HepG2 (cell line): Measurements from ENCODE around the gene MTSS2. TPM values are rescaled to one million over a fixed set of nuclear protein-coding genes. Genes with fewer than 3 reads are reported as not detected.
A peak's percentile ranks its signal among the peaks of the same experiment; 100 is the strongest.

Experiments
- AGO2 ChIP-seq: fragments of 200-400 bp; formaldehyde crosslinking; optimal IDR thresholded peaks from 2 replicates; pipeline ENCODE3; 2017; ENCODE audit warnings: mild to moderate bottlenecking, low read depth, low read length, moderate library complexity
- DZIP1 ChIP-seq: sonication (generic); formaldehyde crosslinking; IDR thresholded peaks from 2 replicates; pipeline ENCODE4 v1.5.0; 2020; ENCODE audit warnings: mild to moderate bottlenecking, missing genetic modification reagents
- EZH2 ChIP-seq: conservative IDR thresholded peaks from 2 replicates; pipeline ENCODE4 v1.6.1; 2012; ENCODE audit warnings: mild to moderate bottlenecking, low read depth, low read length, moderate library complexity
- FOSL1 ChIP-seq: sonication (generic); formaldehyde crosslinking; IDR thresholded peaks from 2 replicates; pipeline ENCODE4 v1.9.0; 2021; ENCODE audit warnings: missing genetic modification reagents, borderline replicate concordance
- HES4 ChIP-seq: sonication (generic); formaldehyde crosslinking; IDR thresholded peaks from 2 replicates; pipeline ENCODE4 v1.9.0; 2021; ENCODE audit warnings: mild to moderate bottlenecking, missing genetic modification reagents, borderline replicate concordance
- HOXA9 ChIP-seq: sonication (generic); formaldehyde crosslinking; IDR thresholded peaks from 2 replicates; pipeline ENCODE4 v1.8.1; 2022; ENCODE audit warnings: missing genetic modification reagents, mild to moderate bottlenecking, moderate library complexity, borderline replicate concordance
- MAFF ChIP-seq: IDR thresholded peaks from 2 replicates; pipeline ENCODE4 v1.6.1; 2011; ENCODE audit warnings: low read depth, low read length, improper control_type of control experiment
- MTA1 ChIP-seq: sonication (generic); formaldehyde crosslinking; IDR thresholded peaks from 2 replicates; pipeline ENCODE4 v1.4.0; 2020; ENCODE audit warnings: missing genetic modification reagents, mild to moderate bottlenecking, borderline replicate concordance
- MYC ChIP-seq: sonication (generic); formaldehyde crosslinking; IDR thresholded peaks from 2 replicates; pipeline ENCODE4 v1.9.0; 2021; ENCODE audit warnings: missing genetic modification reagents, borderline replicate concordance
- PRPF4 ChIP-seq: fragments of 200-400 bp; formaldehyde crosslinking; IDR thresholded peaks from 2 replicates; pipeline ENCODE4 v1.6.1; 2016; ENCODE audit warnings: low read length, low read depth; ENCODE audit not compliant: poor library complexity, severe bottlenecking
- SMAD1 ChIP-seq: sonication (generic); formaldehyde crosslinking; IDR thresholded peaks from 2 replicates; pipeline ENCODE4 v1.4.0; 2020; ENCODE audit warnings: missing genetic modification reagents, low read depth, mild to moderate bottlenecking, borderline replicate concordance
- SP4 ChIP-seq: sonication (generic); formaldehyde crosslinking; IDR thresholded peaks from 2 replicates; pipeline ENCODE4 v1.8.1; 2023; ENCODE audit warnings: mild to moderate bottlenecking, missing genetic modification reagents
- TERF1 ChIP-seq: sonication (generic); formaldehyde crosslinking; IDR thresholded peaks from 2 replicates; pipeline ENCODE4 v1.8.0; 2022; ENCODE audit warnings: mild to moderate bottlenecking, missing genetic modification reagents, moderate library complexity
- TFAP4 ChIP-seq: sonication (generic); IDR thresholded peaks from 2 replicates; pipeline ENCODE4 v1.6.1; 2016; ENCODE audit warnings: low read depth, borderline replicate concordance
- ZBTB7A ChIP-seq: sonication (generic); formaldehyde crosslinking; IDR thresholded peaks from 2 replicates; pipeline ENCODE4 v1.8.0; 2022; ENCODE audit warnings: mild to moderate bottlenecking, missing genetic modification reagents
- ZMYM3 ChIP-seq: sonication (generic); formaldehyde crosslinking; IDR thresholded peaks from 2 replicates; pipeline ENCODE4 v1.5.1; 2020; ENCODE audit warnings: mild to moderate bottlenecking, missing genetic modification reagents
- ZNF329 ChIP-seq: sonication (generic); formaldehyde crosslinking; IDR thresholded peaks from 2 replicates; pipeline ENCODE4 v1.9.0; 2021; ENCODE audit warnings: low read depth, mild to moderate bottlenecking, missing genetic modification reagents
- ZNF331 ChIP-seq: sonication (generic); formaldehyde crosslinking; IDR thresholded peaks from 2 replicates; pipeline ENCODE4 v1.4.0; 2020; ENCODE audit warnings: missing genetic modification reagents
- ZNF343 ChIP-seq: sonication (generic); formaldehyde crosslinking; IDR thresholded peaks from 2 replicates; pipeline ENCODE4 v1.4.0; 2020; ENCODE audit warnings: mild to moderate bottlenecking, missing genetic modification reagents
- ZNF350 ChIP-seq: sonication (generic); formaldehyde crosslinking; IDR thresholded peaks from 2 replicates; pipeline ENCODE4 v1.4.0; 2020; ENCODE audit warnings: mild to moderate bottlenecking, low read depth, missing genetic modification reagents, borderline replicate concordance
- ZNF547 ChIP-seq: sonication (generic); formaldehyde crosslinking; IDR thresholded peaks from 2 replicates; pipeline ENCODE4 v1.5.1; 2020; ENCODE audit warnings: mild to moderate bottlenecking, missing genetic modification reagents
- ZNF709 ChIP-seq: sonication (generic); formaldehyde crosslinking; IDR thresholded peaks from 2 replicates; pipeline ENCODE4 v1.5.0; 2020; ENCODE audit warnings: mild to moderate bottlenecking, missing genetic modification reagents
- ZNF749 ChIP-seq: sonication (generic); formaldehyde crosslinking; IDR thresholded peaks from 2 replicates; pipeline ENCODE4 v1.8.0; 2022; ENCODE audit warnings: mild to moderate bottlenecking, missing genetic modification reagents, moderate library complexity, borderline replicate concordance
- ZNF782 ChIP-seq: sonication (generic); formaldehyde crosslinking; IDR thresholded peaks from 2 replicates; pipeline ENCODE4 v1.4.0; 2020; ENCODE audit warnings: missing genetic modification reagents, mild to moderate bottlenecking, borderline replicate concordance
- ZNF788 ChIP-seq: sonication (generic); formaldehyde crosslinking; IDR thresholded peaks from 2 replicates; pipeline ENCODE4 v1.5.0; 2020; ENCODE audit warnings: mild to moderate bottlenecking, missing genetic modification reagents, borderline replicate concordance
- ZNF891 ChIP-seq: sonication (generic); formaldehyde crosslinking; IDR thresholded peaks from 2 replicates; pipeline ENCODE4 v1.5.0; 2020; ENCODE audit warnings: mild to moderate bottlenecking, missing genetic modification reagents
- ZZZ3 ChIP-seq: sonication (generic); formaldehyde crosslinking; IDR thresholded peaks from 2 replicates; pipeline ENCODE4 v1.4.0; 2020; ENCODE audit warnings: missing genetic modification reagents, mild to moderate bottlenecking, borderline replicate concordance
- polyA plus RNA-seq, 8 experiments: library from polyadenylated mRNA; depleted of rRNA in 3 of 8; stranded (reverse) in 7 of 8; unstranded in 1 of 8; fragments of >200 nt; fragmentation: Illumina TruSeq in 4 of 8; extraction: Trizol in 4 of 8; gene quantifications; 2 replicates each; pipeline versions ENCODE4 v1.2.1 to v1.2.3, GENCODE V29; 2011 to 2016; ENCODE audit warnings: low read depth in 4 of 8, missing spikeins in 1 of 8, mixed read lengths in 1 of 8; ENCODE audit not compliant: insufficient read depth in 1 of 8
- total RNA-seq, 5 experiments: library from RNA; depleted of rRNA; stranded (reverse); fragments of >200 nt; fragmentation: Illumina TruSeq; extraction: Trizol; gene quantifications; 2 replicates each; pipeline ENCODE4 v1.2.3, GENCODE V29; 2016; ENCODE audit warnings: low read depth in 1 of 5

The MTSS2 gene
- total and polyA plus RNA-seq, 2 of the 13 experiments (the other 11 are each of a cell fraction or from before 2014, with no cell fraction given), result 132 to 242 TPM

GRCh38 chr16:70723740-70724145, 37.9 kb upstream of the MTSS2 start (continued):
- 0 out of 2 replicates have a peak, but pooled peaks have one; percentile 9 for TF ChIP-seq ZBTB7A (CRISPR knock-in tag)
- peak; percentile 74; the same call in 1 of the 2 replicates for TF ChIP-seq SMAD1 (CRISPR knock-in tag)
- TF ChIP-seq ZNF788 (CRISPR knock-in tag), result 0 out of 2 replicates have a peak, but pooled peaks have one; percentile 6
- no peak for TF ChIP-seq MTA1 (CRISPR knock-in tag)
- peak; percentile 92 for TF ChIP-seq AGO2
- no peak for TF ChIP-seq EZH2
- TF ChIP-seq ZZZ3 (CRISPR knock-in tag), result no peak
- TF ChIP-seq ZNF331, result no peak
- TF ChIP-seq TFAP4, result no peak
- TF ChIP-seq HES4 (CRISPR knock-in tag), result peak; percentile 59; the same call in 1 of the 2 replicates
- TF ChIP-seq ZMYM3 (CRISPR knock-in tag), result no peak
- no peak for TF ChIP-seq ZNF343 (CRISPR knock-in tag)
- no peak for TF ChIP-seq PRPF4
- no peak for TF ChIP-seq FOSL1 (CRISPR knock-in tag)
- peak; percentile 55 for TF ChIP-seq ZNF891 (CRISPR knock-in tag)
- TF ChIP-seq ZNF547 (CRISPR knock-in tag), result peak; percentile 26
- TF ChIP-seq SP4 (CRISPR knock-in tag), result peak; percentile 59
- TF ChIP-seq ZNF709 (CRISPR knock-in tag), result no peak
- TF ChIP-seq HOXA9 (CRISPR knock-in tag), result peak; percentile 12; the same call in 1 of the 2 replicates
- TF ChIP-seq TERF1 (CRISPR knock-in tag), result peak; percentile 8; the same call in 1 of the 2 replicates
- TF ChIP-seq ZNF749 (CRISPR knock-in tag), result no peak
- no peak for TF ChIP-seq MAFF
- TF ChIP-seq DZIP1 (CRISPR knock-in tag), result peak; percentile 74; the same call in 1 of the 2 replicates
- TF ChIP-seq ZNF350, result no peak
- TF ChIP-seq MYC (CRISPR knock-in tag), result peak; percentile 48; the same call in 1 of the 2 replicates
- no peak for TF ChIP-seq ZNF329 (CRISPR knock-in tag)
- no peak for TF ChIP-seq ZNF782
